ENCODE results near the gene FRY. TPM values are rescaled to one million over a fixed set of nuclear protein-coding genes. Genes with fewer than 3 reads are reported as not detected.

Gene FRY
- total RNA-seq, 1 donor from 2014 or later: 13.5 TPM

DNA sequence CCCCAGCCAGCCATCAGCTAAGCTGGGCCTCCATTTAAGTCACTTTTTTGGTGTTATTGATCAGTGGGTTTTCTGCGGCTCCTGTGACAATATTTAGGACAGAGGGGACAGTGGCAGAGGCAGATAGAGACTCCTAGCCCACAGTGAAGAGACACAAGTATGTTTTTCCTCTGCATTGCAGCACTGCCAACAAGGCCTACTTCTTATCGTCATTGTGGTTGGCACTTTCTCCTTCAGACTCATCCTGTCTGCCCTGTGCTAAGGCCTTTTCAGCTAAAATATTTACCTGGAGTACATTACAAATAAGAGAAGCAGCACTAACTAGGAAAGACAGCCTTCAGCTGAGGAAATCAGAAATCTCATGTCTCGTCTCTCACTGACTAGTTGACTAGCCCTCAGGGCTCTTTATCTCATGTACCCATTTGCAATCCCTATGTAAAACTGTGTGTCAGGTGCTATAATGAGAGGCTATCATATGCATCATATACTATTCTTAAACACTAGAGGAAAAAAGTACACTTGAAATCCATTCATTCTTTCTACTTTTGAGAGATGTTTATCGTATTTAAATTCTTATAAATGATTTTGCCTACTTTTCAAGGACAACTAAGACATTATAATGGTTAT lies 221.4 kb downstream of the FRY start:
- intact Hi-C loops (cut with micrococcal nuclease): no loop called here

DNA sequence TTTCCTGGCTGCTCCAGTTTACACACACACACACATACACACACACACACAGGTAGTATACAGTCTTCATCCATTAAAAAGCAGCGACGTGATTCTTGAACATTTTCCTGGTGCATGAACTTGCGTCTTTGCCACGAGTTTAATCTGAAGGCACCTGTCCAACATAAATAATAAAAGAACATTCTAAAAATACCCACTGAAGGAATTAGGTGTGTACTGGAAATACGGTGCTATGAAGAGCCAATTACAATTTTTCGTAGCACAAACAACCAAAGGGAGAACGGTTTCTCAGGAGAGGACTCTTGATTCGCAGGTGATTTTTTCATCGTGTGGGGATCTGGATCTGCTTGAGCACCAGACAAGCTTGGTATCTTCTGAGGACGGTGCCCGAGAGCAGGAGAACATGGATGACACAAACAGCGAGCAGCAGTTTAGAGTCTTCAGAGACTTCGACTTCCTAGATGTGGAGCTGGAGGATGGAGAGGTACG lies 222.4 kb downstream of the FRY start:
- intact Hi-C loops (cut with micrococcal nuclease): no loop called here

DNA sequence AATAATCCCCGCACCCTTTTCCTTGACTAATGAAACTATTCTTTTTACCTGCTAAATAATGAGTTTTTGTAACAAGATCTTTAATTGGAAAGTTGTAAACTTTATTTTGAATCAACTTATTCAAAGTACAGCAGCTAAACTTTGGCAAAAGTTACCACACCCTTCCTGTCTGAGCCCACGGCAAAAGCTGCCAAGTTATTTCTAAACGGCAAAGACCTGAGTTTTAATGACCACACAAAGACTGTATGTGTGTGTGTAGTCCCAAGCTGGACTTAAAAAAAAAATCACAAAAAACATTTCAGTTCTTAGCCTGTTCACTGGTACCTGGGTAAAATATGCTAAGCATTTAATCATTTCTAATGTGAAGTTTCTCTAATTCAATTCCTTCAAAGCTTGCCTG lies 222.8 kb downstream of the FRY start:
- intact Hi-C loops (cut with micrococcal nuclease): no loop called here

DNA sequence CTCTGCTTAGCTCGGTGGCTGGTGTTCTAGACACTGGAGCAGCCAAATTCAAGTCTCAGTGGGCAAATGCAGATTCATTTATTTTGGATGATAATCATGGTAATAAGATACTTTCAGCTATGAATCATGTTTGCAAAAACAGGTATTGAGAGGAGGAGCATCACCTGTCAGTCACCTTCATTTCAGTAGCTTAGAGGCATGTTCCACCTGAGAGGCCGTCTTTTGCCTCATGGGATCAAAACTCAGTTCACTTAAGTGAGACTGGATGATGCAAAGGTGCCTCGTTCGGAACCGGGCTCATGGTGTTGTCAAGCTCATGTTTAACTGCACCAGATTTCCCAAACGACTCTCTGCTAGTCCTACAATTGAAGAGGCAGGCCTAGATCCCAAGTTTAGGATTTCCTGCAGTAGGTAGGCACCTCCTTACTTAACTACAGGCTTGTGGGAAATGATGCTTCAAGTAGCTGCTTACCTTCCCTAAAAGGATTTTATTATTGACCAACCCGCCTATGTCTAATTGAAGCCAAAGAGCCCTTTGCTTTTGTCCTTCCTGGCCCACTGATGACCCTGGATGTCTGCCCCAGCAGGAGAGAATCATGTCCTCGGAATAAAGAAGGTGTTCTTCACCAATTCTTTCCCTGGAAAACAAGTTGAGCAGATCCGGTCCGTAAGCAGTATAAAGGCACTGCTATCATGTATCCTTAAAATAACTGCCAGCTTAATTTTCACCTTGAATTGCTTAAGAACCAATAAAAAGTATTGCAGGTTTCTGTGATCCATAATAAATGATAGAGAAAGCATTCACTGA lies 223.5 kb downstream of the FRY start:
- intact Hi-C loops (cut with micrococcal nuclease): no loop called here

DNA sequence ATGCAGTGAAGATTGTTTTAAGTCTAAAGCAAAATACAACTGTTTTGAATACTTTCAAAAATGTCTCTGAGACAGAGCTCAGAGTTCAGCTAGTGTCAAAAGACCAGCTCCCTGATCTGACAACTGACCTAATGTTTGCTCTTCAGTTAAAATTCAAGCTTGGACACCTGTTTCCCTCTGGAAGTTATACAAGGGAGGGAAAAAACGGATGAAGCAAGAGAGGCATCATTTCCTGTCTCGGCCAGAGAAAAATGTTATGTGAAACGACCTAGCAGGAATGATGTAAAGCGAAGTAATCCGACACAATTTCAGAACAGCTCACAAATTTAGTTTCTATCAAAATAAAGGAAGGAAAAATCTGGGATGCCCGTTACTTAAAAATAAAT lies 224.1 kb downstream of the FRY start:
- intact Hi-C loops (cut with micrococcal nuclease): no loop called here

DNA sequence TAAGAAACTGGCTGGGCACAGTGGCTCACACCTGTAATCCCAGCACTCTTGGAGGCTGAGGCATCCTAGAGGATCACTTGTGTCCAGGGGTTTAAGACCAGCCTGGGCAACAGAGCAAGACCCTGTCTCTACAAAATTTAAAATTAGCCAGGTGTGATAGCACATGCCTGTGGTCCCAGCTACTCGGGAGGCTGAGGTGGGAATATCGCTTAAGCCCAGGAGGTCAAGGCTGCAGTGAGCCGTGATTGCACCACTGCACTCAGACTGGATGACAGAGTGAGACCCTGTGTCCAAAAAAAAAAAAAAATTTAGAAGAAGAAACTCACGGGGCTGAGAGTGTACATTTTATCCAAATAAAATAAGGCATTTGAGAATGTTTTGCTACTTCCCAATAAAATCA lies 224.7 kb downstream of the FRY start:
- intact Hi-C loops (cut with micrococcal nuclease): no loop called here

DNA sequence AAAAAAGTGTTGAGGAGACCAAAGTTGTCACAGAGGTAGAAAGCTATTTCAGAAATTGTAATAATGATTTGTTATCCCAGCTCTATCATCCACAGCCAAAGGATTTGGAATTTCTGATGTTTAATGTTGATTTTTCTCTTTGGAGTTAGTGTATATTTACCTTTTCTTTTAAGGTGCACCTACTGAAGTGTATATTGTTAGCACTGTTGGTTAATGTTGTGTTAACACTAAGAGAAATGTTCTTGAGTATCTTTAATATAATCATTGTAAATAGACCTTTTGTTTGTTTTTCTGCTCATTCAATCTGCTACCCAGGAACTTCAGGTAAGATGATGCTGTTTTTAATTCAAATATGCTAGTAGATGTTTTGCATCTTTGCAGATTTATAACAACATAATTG lies 226.1 kb downstream of the FRY start:
- intact Hi-C loops (cut with micrococcal nuclease): no loop called here

DNA sequence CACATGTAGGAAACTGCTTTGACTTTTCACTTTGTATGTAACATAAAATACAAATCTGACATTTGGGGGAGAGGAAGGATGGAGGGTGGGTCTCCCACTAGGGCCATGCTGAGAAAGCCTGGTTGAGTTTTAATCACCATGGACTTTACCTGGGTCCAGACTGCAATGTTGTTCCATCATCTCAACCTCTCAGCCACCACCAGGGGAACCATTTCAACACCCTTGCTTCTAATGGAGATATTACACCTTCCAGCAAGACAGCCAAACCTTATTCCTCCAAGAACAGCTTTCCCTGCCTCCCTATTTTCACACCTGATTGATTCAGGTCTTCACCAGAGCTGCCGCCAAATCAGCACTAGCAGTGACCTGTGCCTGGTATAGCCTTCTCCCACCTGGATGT lies 227.5 kb downstream of the FRY start:
- intact Hi-C loops (cut with micrococcal nuclease): no loop called here

DNA sequence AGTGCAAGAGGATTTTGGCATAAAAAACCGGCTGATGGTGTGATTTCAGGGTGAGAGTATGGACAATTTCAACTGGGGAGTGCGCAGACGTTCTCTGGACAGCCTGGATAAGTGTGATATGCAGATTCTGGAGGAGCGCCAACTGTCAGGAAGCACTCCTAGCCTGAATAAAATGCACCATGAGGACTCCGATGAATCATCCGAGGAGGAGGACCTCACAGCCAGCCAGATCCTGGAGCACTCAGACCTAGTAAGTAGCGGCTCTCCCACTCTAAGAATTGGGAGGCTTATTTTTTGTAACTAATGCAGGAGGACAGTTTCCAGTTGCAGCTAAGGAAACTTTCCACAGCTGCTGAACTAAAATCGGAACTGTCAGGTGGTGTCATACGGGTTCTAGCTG lies 230.0 kb downstream of the FRY start:
- intact Hi-C loops (cut with micrococcal nuclease): no loop called here

DNA sequence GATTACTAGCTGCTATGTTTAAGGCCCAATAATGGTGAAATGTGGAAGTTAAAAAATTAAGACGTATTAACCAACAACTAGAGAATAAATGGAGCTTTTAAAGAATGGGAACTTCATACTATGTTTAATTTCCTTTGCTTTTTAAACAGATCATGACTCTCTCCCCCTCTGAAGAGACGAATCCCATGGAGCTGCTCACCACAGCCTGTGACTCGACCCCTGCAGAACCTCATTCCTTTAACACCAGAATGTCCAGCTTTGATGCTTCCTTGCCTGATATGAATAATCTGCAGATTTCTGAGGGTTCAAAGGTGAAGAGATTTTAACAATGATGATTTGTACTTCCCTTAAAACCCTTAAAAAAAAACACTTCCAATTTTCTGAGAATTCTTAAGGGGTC lies 230.6 kb downstream of the FRY start:
- intact Hi-C loops (cut with micrococcal nuclease): no loop called here

DNA sequence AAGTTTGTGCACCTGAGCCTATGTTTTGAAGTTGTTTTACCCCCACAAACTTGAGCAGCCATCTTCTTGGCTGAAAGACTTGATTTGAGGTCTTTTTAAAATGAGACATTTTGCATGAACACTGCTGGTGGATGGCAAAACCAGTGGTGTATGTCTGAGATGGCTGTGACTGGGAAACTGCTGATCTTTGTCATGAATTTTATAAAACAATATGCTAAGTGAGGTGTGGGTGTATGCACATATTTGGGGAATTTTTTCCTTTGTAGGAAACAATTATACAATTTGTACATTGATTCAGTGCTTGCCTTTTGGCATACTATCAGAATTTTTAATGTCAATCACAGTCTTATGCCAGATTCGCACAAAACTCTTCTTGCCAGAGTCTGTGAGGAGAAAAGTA lies 231.0 kb downstream of the FRY start:
- intact Hi-C loops (cut with micrococcal nuclease): no loop called here

DNA sequence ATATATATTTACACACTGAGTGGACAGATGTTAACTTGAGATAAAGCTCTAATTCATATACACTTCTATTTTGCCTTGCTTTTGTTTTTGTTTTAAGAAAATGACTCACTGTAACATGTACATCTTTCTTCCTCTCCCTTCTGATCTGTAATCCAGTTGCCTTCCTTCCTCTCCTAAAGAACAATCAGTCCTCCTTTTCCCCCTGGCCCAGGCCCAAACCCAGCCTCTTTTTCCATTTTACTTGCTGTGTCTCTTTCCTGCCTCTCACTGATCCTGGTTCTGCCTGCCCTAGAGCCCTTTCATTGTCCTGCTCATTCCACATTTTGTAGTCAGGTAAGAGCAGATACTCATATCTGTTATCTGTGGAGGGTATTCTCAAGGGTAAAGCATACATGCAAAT lies 232.8 kb downstream of the FRY start:
- intact Hi-C loops (cut with micrococcal nuclease): no loop called here

DNA sequence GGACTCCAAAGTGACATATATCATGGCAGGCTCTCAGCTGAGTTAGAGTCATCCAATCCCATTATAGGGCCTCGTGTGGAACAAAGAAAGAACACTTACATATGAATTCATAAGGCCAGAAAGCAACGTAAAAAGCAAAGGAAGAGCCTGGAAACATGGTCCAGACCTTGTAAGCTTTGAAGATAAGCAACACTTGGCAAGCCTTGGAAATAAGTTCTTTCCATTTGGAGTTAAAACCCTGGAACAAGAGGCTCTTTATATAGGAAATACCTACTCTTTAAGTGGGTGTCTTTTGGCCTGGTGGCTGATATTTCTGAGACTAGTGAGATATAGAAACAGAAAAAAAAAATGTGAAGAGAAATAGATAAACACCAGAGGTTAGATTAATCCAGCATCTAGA lies 234.2 kb downstream of the FRY start:
- intact Hi-C loops (cut with micrococcal nuclease): no loop called here

DNA sequence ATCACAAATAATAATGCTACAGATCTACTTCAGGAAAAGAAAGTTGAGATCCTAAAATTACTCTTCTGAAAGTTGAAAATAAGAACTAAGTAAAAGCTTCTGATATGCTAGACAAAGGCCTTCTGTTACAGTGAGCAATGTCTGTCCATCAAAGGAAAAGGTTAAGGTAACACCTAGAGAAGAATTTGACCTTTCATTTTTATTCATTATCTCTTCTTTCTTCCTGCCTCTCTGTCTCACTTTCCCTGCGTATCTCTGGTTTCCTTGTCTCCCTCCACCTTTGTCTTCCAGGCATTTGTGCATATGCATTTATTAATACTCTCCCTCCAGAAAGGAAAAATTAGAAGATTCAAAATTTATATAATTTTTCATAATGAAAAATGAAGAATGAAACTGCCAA lies 234.6 kb downstream of the FRY start:
- intact Hi-C loops (cut with micrococcal nuclease): no loop called here

DNA sequence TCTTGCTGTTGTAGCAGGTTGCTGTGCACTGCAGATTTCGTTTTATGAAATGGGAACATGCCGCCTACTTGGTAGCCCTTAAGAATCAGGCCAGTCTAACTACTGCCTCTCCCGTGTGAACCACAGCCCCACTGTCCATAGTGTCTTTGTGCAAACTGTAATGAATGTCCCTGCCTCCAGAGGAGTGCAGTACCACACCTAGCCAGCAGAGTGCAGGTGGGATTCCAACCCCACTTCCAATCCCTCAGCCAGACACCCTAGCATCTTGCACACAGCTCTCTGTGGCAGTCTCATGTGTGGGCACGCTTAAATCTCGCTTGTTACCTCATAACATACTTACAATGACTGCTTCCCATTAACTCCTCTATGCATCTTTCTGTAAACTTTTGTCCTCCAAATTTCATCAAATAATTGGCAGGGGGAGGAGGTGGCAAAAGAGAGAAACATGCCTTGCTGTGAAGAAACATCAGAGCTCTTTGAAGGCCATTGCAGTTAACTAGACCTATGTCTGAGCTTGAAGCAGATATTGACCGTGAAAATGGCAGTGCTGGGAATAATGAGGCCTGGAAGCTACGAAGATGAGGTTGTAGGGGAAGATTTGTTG lies 236.4 kb downstream of the FRY start:
- intact Hi-C loops (cut with micrococcal nuclease): loop anchor here (1.0 kb wide), 1 partner anchor 42 kb away; no protein-coding TSS in a partner anchor

DNA sequence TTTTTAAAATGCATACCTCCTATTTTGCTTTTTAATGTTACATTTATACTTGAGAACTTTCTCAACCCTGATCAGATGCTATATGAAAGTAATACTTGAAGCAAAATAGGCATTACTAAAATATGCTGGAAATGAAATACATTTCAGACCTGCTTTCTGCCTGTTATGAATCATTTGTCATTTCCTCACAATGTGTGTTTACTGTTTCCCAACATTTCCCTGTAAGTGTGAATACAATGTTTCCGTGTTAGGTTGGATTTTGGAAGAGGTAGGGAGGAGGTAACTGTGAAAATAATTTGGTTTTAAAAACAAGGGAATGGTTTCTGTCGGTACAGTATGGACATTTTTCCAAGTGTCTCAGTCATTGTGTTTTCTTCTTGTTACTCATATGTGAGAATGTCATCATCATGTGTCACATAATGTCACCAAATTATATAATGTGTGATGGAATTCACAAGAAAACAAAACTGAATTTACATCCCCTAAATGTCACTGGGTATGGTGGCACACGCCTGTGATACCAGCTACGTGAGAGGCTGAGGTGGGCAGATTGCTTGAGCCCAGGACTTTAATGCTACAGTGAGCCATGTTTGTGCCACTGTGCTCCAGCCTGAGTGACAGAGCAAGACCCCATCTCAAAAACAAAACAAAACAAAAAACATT lies 240.6 kb downstream of the FRY start:
- intact Hi-C loops (cut with micrococcal nuclease): no loop called here

DNA sequence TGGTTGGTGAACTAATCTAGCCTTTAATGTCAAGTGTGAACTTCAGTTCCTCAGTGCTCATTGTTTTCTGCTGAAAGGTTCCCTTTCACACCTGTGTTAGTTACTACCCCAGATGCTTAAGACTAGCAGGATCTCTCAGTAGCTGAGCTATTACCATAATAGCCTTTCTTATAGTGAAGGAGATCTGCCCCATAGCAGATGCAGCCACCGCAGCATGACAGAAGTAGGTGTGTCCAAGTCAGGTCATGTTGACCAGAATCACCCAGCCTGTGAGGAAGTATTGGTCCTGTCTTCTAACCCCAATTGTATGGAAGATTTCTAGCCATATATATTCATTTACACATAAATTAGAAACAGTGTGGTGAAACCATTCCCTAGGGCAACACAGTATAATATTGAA lies 246.3 kb downstream of the FRY start:
- intact Hi-C loops (cut with micrococcal nuclease): no loop called here

DNA sequence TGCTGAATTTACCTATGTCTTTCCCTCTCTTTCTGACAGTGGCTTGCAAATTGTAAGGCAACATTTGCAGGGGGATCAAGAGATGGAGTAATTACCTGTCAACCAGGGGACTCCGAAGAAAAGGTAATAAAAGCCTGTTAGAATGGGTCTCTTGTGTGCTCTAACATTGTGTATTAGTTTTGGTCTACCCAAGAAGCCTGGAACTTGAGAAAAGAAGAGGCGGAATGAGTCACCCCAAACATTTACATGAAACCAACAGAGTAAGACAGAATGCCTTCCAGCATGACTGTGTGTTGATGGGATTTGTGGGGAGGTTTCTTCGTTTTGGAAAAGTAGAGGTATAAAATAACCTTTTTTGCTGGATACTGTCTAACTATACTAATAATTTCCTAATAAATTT lies 246.9 kb downstream of the FRY start:
- intact Hi-C loops (cut with micrococcal nuclease): no loop called here

DNA sequence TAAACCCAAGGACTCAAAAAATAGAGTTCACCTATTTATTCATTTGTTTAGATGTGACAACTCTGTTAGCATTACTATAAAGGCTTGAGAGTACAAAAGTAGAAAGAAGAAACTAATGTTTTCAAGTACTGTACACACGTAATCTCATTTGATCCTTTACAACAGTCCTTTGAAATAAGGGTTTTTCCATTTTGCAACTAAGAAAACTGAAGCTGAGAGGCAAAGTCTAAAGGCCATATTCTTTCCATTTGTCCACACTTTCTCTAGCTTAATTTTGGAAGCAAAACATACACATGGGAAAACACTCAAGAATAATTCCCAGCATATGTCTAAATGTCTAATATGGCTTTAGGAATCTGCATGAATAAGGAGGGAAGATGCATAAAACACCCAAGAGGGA lies 249.5 kb downstream of the FRY start:
- intact Hi-C loops (cut with micrococcal nuclease): no loop called here

DNA sequence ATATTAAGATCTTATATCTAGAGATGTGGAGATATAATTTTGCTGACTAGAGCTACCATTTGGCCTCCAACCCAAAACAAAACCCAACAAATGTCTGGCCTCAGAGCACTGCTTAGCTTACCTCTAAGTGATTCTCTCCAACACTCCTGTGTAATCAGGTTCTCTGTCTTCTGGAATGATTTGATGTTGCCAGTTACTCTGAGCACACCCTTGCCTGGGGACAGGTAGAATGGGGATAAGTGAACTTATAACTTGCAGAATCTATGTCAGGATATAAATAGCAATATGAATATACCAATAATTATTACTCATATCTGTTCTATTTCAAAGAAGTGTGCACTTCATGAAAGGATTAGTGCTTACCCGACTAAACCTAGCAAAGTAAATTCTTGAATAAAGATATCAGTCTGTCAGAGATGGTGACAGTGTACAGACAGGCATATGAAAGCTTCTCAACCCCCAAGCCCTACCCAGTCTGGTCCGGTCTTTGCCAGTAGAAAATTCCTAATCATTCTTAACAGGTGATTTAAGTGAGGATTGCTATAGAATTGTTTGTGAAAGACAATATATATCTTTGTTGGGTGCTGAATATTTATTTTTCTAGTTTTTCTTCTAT lies 250.6 kb downstream of the FRY start:
- intact Hi-C loops (cut with micrococcal nuclease): no loop called here

DNA sequence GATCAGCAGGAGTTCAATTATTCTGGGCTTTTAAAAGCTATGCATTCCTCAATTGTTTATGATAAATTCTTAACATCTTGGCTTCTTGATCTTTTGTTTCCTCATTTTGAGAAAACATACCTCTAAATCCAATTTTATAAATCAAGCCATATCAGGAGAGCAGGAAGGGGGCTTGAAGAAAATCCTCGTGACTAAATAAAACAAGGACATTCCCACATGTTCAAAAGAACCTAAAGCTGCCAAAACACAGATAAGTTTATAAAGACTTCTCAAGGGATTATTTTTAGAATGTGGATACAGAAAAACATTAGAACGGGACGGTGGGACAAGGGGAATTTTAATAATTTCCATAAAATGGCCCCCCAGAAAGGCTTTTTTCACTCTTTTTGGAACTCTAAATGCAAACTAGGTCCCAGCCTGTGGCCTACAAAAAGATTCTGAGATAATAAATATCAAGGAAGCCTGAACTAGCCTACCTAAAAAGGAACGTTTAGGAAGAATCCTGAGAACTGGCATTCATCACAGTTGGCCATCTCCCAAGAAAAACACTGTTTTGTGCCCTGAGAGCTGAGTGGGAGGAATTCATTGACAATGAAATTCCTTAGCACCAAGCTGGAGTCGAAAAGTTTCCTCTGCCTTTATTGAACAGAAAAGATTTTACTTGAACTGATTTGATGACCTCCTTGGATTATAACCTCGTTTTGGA lies 253.5 kb downstream of the FRY start:
- intact Hi-C loops (cut with micrococcal nuclease): no loop called here
